Activated CD4-positive, alpha-beta memory T cell treated with anti-CD3 and anti-CD28 coated beads for 36 hours (primary cell): ENCODE data around the gene TMEM273. TPM values are rescaled to one million over a fixed set of nuclear protein-coding genes. Genes with fewer than 3 reads are reported as not detected.
A peak's percentile ranks its signal among the peaks of the same experiment; 100 is the strongest.
"Not testable (repeated sequence)": the region's sequence is repeated elsewhere in the genome, so short reads cannot be mapped to it uniquely, and the experiment has no call there.

ENCODE experiments used
- CTCF ChIA-PET: fragments of 350-600 bp; sonication (Branson Sonifier 250); formaldehyde crosslinking; loops from one replicate; lab custom pipeline; 2021; ENCODE audit warnings: antibody characterized with exemption, inconsistent platforms; lab: Charles Lee
- POLR2A ChIA-PET: fragments of 350-600 bp; sonication (Branson Sonifier 250); formaldehyde crosslinking; loops from one replicate; lab custom pipeline; 2021; ENCODE audit warnings: antibody characterized with exemption; lab: Charles Lee
- DNase-seq: peaks from one replicate; pipeline ENCODE4 v3.0.0-alpha.2; 2020
- H3K27ac Mint-ChIP-seq: one replicate; pipeline ENCODE4 v1.8.0; 2021; ENCODE audit warnings: mixed read lengths
- H3K27me3 Mint-ChIP-seq: one replicate; pipeline ENCODE4 v1.8.0; 2021; ENCODE audit warnings: mixed read lengths
- H3K36me3 Mint-ChIP-seq: one replicate; pipeline ENCODE4 v1.8.0; 2021; ENCODE audit warnings: mixed read lengths
- H3K4me1 Mint-ChIP-seq: one replicate; pipeline ENCODE4 v1.8.0; 2021; ENCODE audit warnings: low read depth, mixed read lengths
- H3K4me3 Mint-ChIP-seq: one replicate; pipeline ENCODE4 v1.8.0; 2021; ENCODE audit warnings: mild to moderate bottlenecking, mixed read lengths
- H3K9me3 Mint-ChIP-seq: one replicate; pipeline ENCODE4 v1.8.0; 2021; ENCODE audit warnings: mixed read lengths
- intact Hi-C: fragments of 100-400 bp; cut with micrococcal nuclease; formaldehyde crosslinking; loops from one replicate; pipeline ENCODE4 v1.15.1; 2023
- total RNA-seq, 2 experiments: library from RNA; stranded (reverse); gene quantifications; one replicate each; pipeline ENCODE4 v1.2.3, GENCODE V29; 2021

Gene TMEM273
- total RNA-seq, 2 experiments from 2014 or later, result 106 to 108 TPM

- ChIA-PET CTCF (no interaction called here), POLR2A (no interaction called here)
- Mint-ChIP-seq H3K36me3 (no peaks in the 10 kb centered on the region), H3K27me3 (peaks cover 11% of the 10 kb centered on the region), H3K27ac (no peak overlapping the region), H3K4me3 (no peak overlapping the region), H3K9me3 (peaks cover 3% of the 10 kb centered on the region), H3K4me1 (no peaks in the 10 kb centered on the region)
- DNase-seq, result no peak
- intact Hi-C loops, result no loop called here
Observed at GRCh38 chr10:49200854-49201253, 12.7 kb upstream of the TMEM273 start.

- H3K27ac Mint-ChIP-seq, result no peak overlapping the region
- H3K36me3 Mint-ChIP-seq, result no peaks in the 10 kb centered on the region
- peaks cover 10% of the 10 kb centered on the region for H3K27me3 Mint-ChIP-seq
- ChIA-PET POLR2A (no interaction called here), CTCF (no interaction called here)
- no peak for DNase-seq
- H3K4me3 Mint-ChIP-seq, result no peak overlapping the region
- peaks cover 9% of the 10 kb centered on the region for H3K4me1 Mint-ChIP-seq
- no peaks in the 10 kb centered on the region for H3K9me3 Mint-ChIP-seq
- intact Hi-C loops, result no loop called here
Observed at GRCh38 chr10:49197171-49197570, 9.0 kb upstream of the TMEM273 start.

GRCh38 chr10:49195864-49196263 is 7.7 kb upstream of the TMEM273 start:
- intact Hi-C loops, POLR2A ChIA-PET, H3K27ac Mint-ChIP-seq, H3K4me3 Mint-ChIP-seq, H3K36me3 Mint-ChIP-seq, H3K9me3 Mint-ChIP-seq, DNase-seq: not testable (repeated sequence)
- peaks cover 15% of the 10 kb centered on the region for H3K4me1 Mint-ChIP-seq
- H3K27me3 Mint-ChIP-seq, result peaks cover 11% of the 10 kb centered on the region
- CTCF ChIA-PET, result interaction anchor here (1.6 kb wide), 1 partner anchor 211 kb away, joined by 4 read pairs; no protein-coding TSS in a partner anchor

- H3K27ac Mint-ChIP-seq, result peak overlapping the region; percentile 70
- H3K9me3 Mint-ChIP-seq, result no peaks in the 10 kb centered on the region
- H3K27me3 Mint-ChIP-seq, result peaks cover 15% of the 10 kb centered on the region
- no peaks in the 10 kb centered on the region for H3K36me3 Mint-ChIP-seq
- H3K4me1 Mint-ChIP-seq, result peaks cover 25% of the 10 kb centered on the region
- intact Hi-C loops, result no loop called here
- DNase-seq, result peak; percentile 8
- CTCF ChIA-PET, result interaction anchor here (1.6 kb wide), 1 partner anchor 213 kb away, joined by 4 read pairs; no protein-coding TSS in a partner anchor
- POLR2A ChIA-PET, result interaction anchor here (1.1 kb wide), 1 partner anchor 16 kb away, joined by 3 read pairs; no protein-coding TSS in a partner anchor
- peak overlapping the region; percentile 45 for H3K4me3 Mint-ChIP-seq
Observed at GRCh38 chr10:49194212-49194920, 6.2 kb upstream of the TMEM273 start.

- H3K4me1 Mint-ChIP-seq, result peaks cover 33% of the 10 kb centered on the region
- H3K36me3 Mint-ChIP-seq, result peaks cover 14% of the 10 kb centered on the region
- ChIA-PET CTCF (interaction anchor here (0.6 to 0.7 kb wide), 2 partner anchors 43 to 349 kb away, joined by 3 read pairs; no protein-coding TSS in a partner anchor), POLR2A (interaction anchor here (1.0 to 4.4 kb wide), 2 partner anchors 12 to 347 kb away, joined by 3 to 77 read pairs; partner anchors contain the start of gene ERCC6)
- intact Hi-C loops, result loop anchor here (1.0 kb wide), 2 partner anchors 8 to 119 kb away; no protein-coding TSS in a partner anchor
- DNase-seq, result no peak
- H3K27ac Mint-ChIP-seq, result peak overlapping the region; percentile 86
- peaks cover 17% of the 10 kb centered on the region for H3K27me3 Mint-ChIP-seq
- H3K9me3 Mint-ChIP-seq, result no peaks in the 10 kb centered on the region
- H3K4me3 Mint-ChIP-seq, result peak overlapping the region; percentile 76
Observed at GRCh38 chr10:49191349-49191748, 3.2 kb upstream of the TMEM273 start.

- ChIA-PET POLR2A (interaction anchor here (0.8 to 4.4 kb wide), 3 partner anchors 10 to 533 kb away, joined by 3 to 77 read pairs (median 3); no protein-coding TSS in a partner anchor), CTCF (interaction anchor here (0.9 to 1.4 kb wide), 2 partner anchors 25 to 218 kb away, joined by 3 read pairs; no protein-coding TSS in a partner anchor)
- Mint-ChIP-seq H3K27ac (peak overlapping the region; percentile 86), H3K27me3 (peaks cover 17% of the 10 kb centered on the region), H3K36me3 (peaks cover 21% of the 10 kb centered on the region), H3K9me3 (no peaks in the 10 kb centered on the region), H3K4me1 (peaks cover 35% of the 10 kb centered on the region), H3K4me3 (peak overlapping the region; percentile 76)
- DNase-seq, result peak; percentile 8
- intact Hi-C loops, result loop anchor here (10.0 kb wide), 1 partner anchor 315 kb away; no protein-coding TSS in a partner anchor
Observed at GRCh38 chr10:49189422-49189821, 1.2 kb upstream of the TMEM273 start.

- no peak for DNase-seq
- peaks cover 44% of the 10 kb centered on the region for H3K4me1 Mint-ChIP-seq
- peaks cover 17% of the 10 kb centered on the region for H3K27me3 Mint-ChIP-seq
- POLR2A ChIA-PET, result no interaction called here
- intact Hi-C loops, result loop anchor here (10.0 kb wide), 1 partner anchor 318 kb away; no protein-coding TSS in a partner anchor
- peak overlapping the region; percentile 76 for H3K4me3 Mint-ChIP-seq
- H3K36me3 Mint-ChIP-seq, result peaks cover 30% of the 10 kb centered on the region
- no peaks in the 10 kb centered on the region for H3K9me3 Mint-ChIP-seq
- CTCF ChIA-PET, result no interaction called here
- H3K27ac Mint-ChIP-seq, result peak overlapping the region; percentile 86
Observed at GRCh38 chr10:49187044-49187484, 1.1 kb downstream of the TMEM273 start.

- H3K9me3 Mint-ChIP-seq, result no peaks in the 10 kb centered on the region
- peak overlapping the region; percentile 86 for H3K27ac Mint-ChIP-seq
- POLR2A ChIA-PET, result no interaction called here
- intact Hi-C loops, result loop anchor here (10.0 kb wide), 1 partner anchor 318 kb away; no protein-coding TSS in a partner anchor
- CTCF ChIA-PET, result no interaction called here
- H3K4me1 Mint-ChIP-seq, result peaks cover 48% of the 10 kb centered on the region
- no peak for DNase-seq
- H3K4me3 Mint-ChIP-seq, result peak overlapping the region; percentile 76
- peaks cover 17% of the 10 kb centered on the region for H3K27me3 Mint-ChIP-seq
- peaks cover 32% of the 10 kb centered on the region for H3K36me3 Mint-ChIP-seq
Observed at GRCh38 chr10:49186613-49187012, 1.6 kb downstream of the TMEM273 start.

GRCh38 chr10:49185213-49185612 is 3.0 kb downstream of the TMEM273 start:
- ChIA-PET CTCF (no interaction called here), POLR2A (no interaction called here)
- Mint-ChIP-seq H3K4me3 (peak overlapping the region; percentile 76), H3K9me3 (no peaks in the 10 kb centered on the region), H3K36me3 (peaks cover 37% of the 10 kb centered on the region), H3K27ac (peak overlapping the region; percentile 86), H3K4me1 (peaks cover 53% of the 10 kb centered on the region), H3K27me3 (peaks cover 14% of the 10 kb centered on the region)
- intact Hi-C loops, result loop anchor here (10.0 kb wide), 1 partner anchor 320 kb away; no protein-coding TSS in a partner anchor
- DNase-seq, result no peak

- H3K4me1 Mint-ChIP-seq, result peaks cover 54% of the 10 kb centered on the region
- H3K9me3 Mint-ChIP-seq, result no peaks in the 10 kb centered on the region
- DNase-seq, result no peak
- H3K4me3 Mint-ChIP-seq, result peak overlapping the region; percentile 70
- peaks cover 10% of the 10 kb centered on the region for H3K27me3 Mint-ChIP-seq
- ChIA-PET POLR2A (no interaction called here), CTCF (no interaction called here)
- peak overlapping the region; percentile 91 for H3K27ac Mint-ChIP-seq
- intact Hi-C loops, result loop anchor here (5.0 to 10.0 kb wide), 5 partner anchors 68 to 877 kb away; partner anchors contain the start of genes ERCC6 and MAPK8
- peaks cover 40% of the 10 kb centered on the region for H3K36me3 Mint-ChIP-seq
Observed at GRCh38 chr10:49184642-49185111, 3.5 kb downstream of the TMEM273 start.

GRCh38 chr10:49183596-49184542 is 4.3 kb downstream of the TMEM273 start:
- Mint-ChIP-seq H3K27me3 (peaks cover 8% of the 10 kb centered on the region), H3K4me3 (peak overlapping the region; percentile 70), H3K4me1 (peaks cover 48% of the 10 kb centered on the region), H3K27ac (peak overlapping the region; percentile 91), H3K9me3 (no peaks in the 10 kb centered on the region), H3K36me3 (peaks cover 40% of the 10 kb centered on the region)
- ChIA-PET CTCF (no interaction called here), POLR2A (interaction anchor here (1.1 kb wide), 1 partner anchor 11 kb away, joined by 5 read pairs; no protein-coding TSS in a partner anchor)
- intact Hi-C loops, result loop anchor here (1.0 to 10.0 kb wide), 6 partner anchors 7 to 877 kb away; partner anchors contain the start of genes ERCC6 and MAPK8
- peak; percentile 66 for DNase-seq
